Esophagus muscularis mucosa (tissue), 3 donors: ENCODE measurements around the gene ENO3.

Experiments used
- CTCF ChIP-seq, 3 experiments: fragments of 200-600 bp in 2 of 3; fragments of 450-650 bp in 1 of 3; sonication (generic) in 2 of 3; IDR thresholded peaks; one replicate each; pipeline ENCODE4 v1.5.1; 2017 to 2019; ENCODE audit warnings: antibody characterized with exemption in 3 of 3, mild to moderate bottlenecking in 2 of 3, moderate library complexity in 1 of 3
- EP300 ChIP-seq: sonication (generic); formaldehyde crosslinking; IDR thresholded peaks from one replicate; pipeline ENCODE4 v1.6.1; 2017; ENCODE audit warnings: antibody characterized with exemption

DNA sequence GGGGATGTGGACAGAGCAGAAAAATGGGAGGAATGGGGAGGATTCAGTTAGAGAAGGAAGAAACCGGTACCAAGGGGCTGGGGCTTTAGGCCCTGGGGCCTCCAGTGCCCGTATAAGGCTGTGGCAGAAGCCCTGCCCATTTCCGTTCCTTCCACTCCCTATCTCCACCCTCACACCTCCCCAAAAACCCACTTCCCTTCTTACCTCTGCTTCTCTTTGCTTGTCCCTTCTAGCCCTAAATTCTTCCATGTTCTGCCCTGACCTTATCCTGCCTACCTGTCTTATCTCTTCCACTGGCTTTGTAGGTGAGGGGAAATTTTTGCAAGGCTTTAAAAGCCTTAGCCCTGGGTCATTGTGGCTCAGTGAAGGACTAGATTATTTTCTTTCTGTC, 6.8 kb upstream of the ENO3 start:
- TF ChIP-seq CTCF (IDR thresholded peaks at IDR 0.05) = no peak
- no peak for TF ChIP-seq EP300
